Fibroblast of skin of right quadriceps (primary cell): Measurements from ENCODE around the gene EYA2.

Experiments
- DNase-seq: peaks from one replicate; pipeline ENCODE4 v3.0.0-alpha.2; 2013

EYA2 gene

GRCh38 chr20:47122560-47122959 lies 227.9 kb downstream of the EYA2 start:
- DNase-seq: no peak

DNA sequence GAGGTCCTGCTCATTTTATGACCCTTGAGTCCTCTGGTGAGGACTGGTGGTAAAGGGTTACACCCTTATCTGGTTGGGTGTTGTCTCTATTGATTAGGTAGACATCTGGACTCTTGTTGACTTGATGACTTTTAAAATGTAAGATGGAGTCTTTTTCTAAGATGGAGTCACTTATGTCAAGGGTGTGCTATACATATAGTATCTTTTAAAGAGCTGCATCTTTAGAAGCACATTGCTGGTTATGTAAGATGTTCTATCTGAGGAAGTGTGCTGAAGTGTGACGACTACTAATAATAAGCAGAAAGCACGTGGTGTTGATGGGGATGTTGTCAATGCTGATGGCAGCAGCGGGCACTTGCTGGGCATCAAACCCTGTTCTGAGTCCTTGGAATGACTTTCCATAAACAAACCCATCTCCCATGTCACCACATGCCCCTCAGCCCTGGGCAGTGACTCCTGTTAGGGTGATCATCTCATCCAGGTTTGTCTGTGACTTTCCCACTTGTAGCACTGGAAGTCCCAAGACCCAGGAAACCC lies 229.6 kb downstream of the EYA2 start:
- DNase-seq: no peak

GRCh38 chr20:47125508-47125757 lies 230.8 kb downstream of the EYA2 start:
- DNase-seq: peak; percentile 75

- no peak for DNase-seq
These were observed 231.3 kb downstream of the EYA2 start for GRCh38 chr20:47125758-47126591.

GRCh38 chr20:47126709-47127108 lies 232.1 kb downstream of the EYA2 start:
- peak; percentile 80 for DNase-seq

DNA sequence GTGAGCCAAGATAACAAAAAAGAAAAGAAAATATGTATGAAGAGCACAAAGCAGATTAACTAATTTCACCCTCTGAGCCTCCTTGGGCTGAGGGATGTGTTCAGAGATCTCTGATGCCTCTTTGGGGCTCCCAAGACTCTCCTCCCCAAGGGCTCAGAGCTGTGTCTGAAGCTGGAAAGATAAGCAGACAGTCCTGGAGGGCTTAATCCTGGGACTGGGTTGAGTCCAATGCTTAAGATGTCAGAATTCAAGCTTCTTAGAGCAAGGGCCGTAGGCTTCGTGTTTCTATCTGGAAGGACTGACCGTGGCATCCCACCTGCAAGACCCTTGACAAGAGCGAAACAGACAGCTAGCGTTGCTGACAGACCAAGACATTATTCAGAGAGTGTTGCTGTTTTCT lies 232.9 kb downstream of the EYA2 start:
- DNase-seq: no peak

GRCh38 chr20:47127999-47128398 lies 233.4 kb downstream of the EYA2 start:
- no peak for DNase-seq

DNA sequence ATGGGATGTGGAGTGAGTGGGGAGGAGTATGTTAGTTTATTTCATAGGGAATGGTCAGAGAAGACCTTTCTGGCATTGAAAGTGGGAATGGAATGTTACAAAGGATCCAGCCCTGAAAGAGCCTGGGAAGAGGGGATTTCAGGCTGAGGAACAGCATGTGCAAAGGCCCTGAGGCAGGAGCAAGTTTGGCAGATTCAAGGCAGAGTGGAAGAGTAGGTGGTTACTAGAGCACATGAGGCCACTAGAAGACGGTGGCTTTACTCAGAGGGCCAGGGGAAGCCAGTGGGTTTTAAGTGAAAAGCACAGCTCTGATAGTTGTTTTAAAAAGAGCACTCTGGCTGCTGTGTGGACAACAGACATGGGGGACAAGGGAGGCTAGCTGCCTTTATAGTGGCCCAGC lies 234.7 kb downstream of the EYA2 start:
- no peak for DNase-seq

DNA sequence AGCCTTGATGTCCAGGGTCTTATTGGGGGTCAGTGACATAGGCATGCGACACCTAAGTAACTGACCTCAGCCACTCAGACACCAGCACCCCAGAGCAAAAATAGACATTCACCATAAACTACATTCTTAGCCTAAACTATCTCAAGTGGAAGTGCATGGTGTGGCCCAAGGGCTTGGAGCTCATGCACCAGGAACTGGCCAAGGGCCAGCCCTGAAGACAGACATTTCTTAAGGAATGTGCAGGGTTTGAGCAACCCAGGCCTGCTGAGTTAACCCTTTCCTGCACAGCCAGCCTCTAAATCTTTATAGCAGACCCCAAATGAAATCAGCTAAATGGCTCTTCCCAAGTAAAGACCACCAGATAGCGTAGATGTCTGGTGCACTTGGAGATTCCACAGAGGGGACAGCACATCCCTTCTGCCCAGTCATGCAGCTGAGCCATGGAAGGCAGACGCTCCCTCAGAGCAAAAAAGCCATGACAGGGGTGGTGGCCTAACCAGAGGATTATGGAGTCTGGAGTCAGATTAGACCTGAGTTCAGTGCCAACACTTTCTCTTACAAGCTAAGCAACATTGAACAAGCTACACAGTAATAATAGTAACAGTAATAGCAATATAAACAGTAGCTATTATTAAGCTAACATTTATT lies 239.3 kb downstream of the EYA2 start:
- DNase-seq: peak; percentile 90

DNA sequence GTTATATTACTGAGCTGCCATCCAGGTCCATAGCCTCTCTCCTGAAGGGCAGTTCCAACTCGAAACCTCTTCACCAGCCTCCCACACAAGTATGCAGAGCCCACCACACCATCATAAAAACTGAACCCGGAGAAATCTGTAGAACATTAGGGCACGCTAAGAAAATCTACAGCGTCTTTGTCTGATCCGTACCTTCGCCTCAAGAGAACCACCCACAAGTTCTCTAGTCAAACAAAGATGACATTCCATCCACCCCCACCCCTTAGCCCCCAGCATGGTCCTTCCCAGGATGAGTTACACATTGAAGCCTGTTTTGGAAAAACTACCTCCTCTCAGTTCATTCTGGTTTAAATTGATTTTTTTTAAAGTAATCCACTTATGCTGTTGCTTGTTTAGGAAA lies 242.1 kb downstream of the EYA2 start:
- DNase-seq: peak; percentile 32

- peak; percentile 78 for DNase-seq
These were observed 242.7 kb downstream of the EYA2 start for GRCh38 chr20:47137231-47137870.

- DNase-seq: no peak
These were observed 245.4 kb downstream of the EYA2 start for GRCh38 chr20:47139934-47140535.

DNA sequence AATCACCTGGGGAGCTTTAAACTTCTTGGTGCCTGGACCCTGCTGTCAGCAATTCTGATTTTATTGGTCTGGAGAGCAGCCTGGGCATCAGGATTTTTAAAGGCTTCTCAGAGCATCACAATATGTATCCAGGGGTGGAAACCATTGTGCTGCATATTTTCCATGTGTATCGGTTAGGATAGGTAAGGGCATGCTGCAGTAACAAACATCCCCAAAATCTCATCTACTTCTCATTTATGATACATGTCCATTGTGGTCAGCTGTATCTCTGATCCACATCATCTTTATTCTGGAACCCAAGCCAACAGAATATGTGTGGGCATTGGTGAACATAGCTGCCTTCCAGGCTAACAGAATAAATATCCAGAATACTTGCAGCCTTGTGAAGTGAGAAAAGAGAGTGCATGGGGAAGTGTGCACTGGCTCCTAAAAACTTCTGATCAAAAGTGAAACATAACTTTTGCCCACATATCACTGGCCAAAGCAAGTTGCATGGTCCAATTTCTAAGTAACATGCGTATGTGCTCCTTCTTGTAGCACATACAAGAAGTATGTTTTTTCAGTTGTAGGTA lies 246.8 kb downstream of the EYA2 start:
- DNase-seq: no peak

- DNase-seq: no peak
These were observed 247.5 kb downstream of the EYA2 start for GRCh38 chr20:47141941-47142773.

DNA sequence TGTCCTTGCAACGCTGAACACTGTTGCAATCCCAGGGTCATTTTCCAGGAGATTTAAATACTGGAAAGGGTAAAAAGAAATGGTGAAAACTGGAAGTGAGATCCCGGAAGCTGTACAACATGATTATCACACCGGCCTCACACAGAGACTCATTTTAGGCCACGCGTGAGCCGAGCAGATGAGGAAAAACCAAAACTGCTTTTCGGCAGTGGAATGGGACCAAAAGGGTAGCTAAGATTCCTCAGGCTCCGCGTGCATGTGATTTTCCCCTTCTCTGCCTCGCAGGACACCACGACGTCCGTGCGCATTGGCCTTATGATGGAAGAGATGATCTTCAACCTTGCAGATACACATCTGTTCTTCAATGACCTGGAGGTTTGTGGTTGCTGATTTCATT lies 248.1 kb downstream of the EYA2 start:
- no peak for DNase-seq

DNA sequence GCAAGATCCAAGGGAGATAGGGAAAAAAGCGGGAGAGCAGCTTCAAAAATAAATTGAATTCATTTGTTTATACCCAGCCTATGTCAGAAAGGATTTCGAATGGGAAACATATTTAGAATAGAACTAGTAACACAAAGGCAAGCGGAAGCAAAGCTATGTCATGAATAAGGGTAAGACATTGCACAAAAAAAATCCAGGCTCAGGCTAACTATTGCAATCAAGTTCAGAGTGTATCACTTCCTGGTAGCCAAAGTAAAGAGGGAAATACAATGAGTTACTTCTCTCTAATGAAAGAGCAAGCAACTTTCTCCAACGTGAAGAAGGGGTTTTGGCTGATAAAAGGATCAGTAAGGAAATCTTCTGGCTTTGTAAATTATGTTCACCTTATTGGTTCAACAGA lies 249.0 kb downstream of the EYA2 start:
- no peak for DNase-seq

- DNase-seq: no peak
These were observed 249.8 kb downstream of the EYA2 start for GRCh38 chr20:47144463-47144862.

GRCh38 chr20:47146686-47147085 lies 252.0 kb downstream of the EYA2 start:
- DNase-seq: peak; percentile 56

- DNase-seq: no peak
These were observed 253.4 kb downstream of the EYA2 start for GRCh38 chr20:47148059-47148458.

- no peak for DNase-seq
These were observed 255.3 kb downstream of the EYA2 start for GRCh38 chr20:47149939-47150338.

DNA sequence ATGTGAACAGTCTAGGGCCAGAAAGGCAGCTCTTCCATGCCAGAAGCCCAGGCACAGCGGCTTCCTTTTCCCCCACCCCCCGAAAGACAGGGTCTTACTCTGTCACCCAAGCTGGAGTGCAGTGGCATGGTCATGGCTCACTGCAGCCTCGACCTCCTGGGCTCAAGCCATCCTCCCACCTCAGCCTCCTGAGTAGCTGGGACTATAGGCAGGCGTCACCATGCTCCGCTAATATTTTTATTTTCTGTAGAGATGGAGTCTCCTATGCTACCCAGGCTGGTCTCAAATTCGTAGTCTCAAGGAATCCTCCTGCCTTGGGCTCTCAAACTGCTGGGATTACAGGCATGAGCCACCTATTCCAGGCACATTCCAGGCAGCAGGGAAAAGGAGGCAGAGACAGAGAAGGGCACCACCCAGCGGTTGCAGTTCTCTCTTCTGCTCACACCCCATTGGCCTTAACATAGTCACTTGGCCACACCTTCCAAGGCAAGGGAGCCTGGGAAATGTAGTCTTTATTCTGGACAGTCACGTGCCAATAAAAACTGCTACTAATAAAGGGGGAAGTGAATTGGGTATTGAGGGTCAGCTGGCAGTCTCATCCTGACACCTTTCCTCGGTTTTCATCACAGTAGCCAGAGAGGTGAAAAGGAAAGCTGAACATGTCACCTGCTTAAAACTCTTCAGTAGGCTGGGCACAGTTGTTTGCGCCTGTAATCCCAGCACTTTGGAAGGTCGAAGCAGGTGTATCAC lies 255.9 kb downstream of the EYA2 start:
- DNase-seq: peak; percentile 79

DNA sequence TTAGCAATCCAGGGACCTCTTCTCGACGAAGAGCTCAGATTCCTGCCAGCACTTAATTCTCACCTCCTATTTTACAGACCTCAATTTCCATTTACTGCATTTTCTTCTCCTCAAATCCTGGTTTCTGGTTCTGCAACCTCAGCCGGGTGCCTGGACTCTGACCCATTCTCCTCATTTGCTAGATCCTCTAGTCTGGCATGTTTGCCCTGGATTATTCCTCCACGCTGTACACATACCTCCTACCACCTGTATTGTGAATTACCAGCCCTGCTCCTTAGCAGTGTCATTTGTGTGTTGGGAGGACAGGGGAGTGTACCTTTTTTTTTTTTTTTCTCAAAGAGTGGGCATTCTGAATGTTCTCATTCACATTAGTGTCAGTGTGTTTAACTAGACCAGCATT lies 257.4 kb downstream of the EYA2 start:
- no peak for DNase-seq
